HepG2 (cell line): ENCODE measurements around the gene MPIG6B. TPM values are rescaled to one million over a fixed set of nuclear protein-coding genes. Genes with fewer than 3 reads are reported as not detected.

Source experiments
- ATAC-seq: fragments of 200-7000 bp; cut with Tn5 transposase; 3 replicates; pipeline ENCODE4 v1.9.1; 2020; ENCODE audit warnings: mild to moderate bottlenecking, moderate library complexity
- BruUV-seq: library from RNA; stranded (reverse); fragments of 400-500 nt; replicated peaks from 2 replicates; lab custom pipeline; 2021; lab: Mats Ljungman, UMichigan
- CTCF ChIA-PET: fragments of 300-600 bp; formaldehyde crosslinking; extraction: SDS; loops from one replicate; lab custom pipeline; 2021; ENCODE audit warnings: low total read pairs, inconsistent platforms, low intra/inter-chr PET ratio; lab: Yijun Ruan, JAX
- POLR2A ChIA-PET: fragments of 350-600 bp; sonication (Branson Sonifier 250); formaldehyde crosslinking; loops from one replicate; lab custom pipeline; 2020; ENCODE audit warnings: antibody characterized with exemption, inconsistent platforms; lab: Yijun Ruan, JAX
- DNase-seq: peaks from one replicate; pipeline ENCODE4 v3.0.0-alpha.2; 2015; ENCODE audit warnings: low spot score
- FAIRE-seq: peaks from 3 replicates; lab custom pipeline; 2011; peaks lifted over from hg19 to GRCh38; lab: Jason Lieb, UNC
- H2AFZ ChIP-seq: one replicate; pipeline ENCODE4 v1.6.1; 2011; ENCODE audit warnings: low read length, inconsistent platforms
- H3K27ac ChIP-seq: fragments of 300-600 bp; 3 replicates; pipeline ENCODE4 v1.8.0; 2011; ENCODE audit warnings: mixed run types, mild to moderate bottlenecking, mixed read lengths, low read length, inconsistent platforms; ENCODE audit not compliant: insufficient read depth; ENCODE audit errors: extremely low read length
- H3K27me3 ChIP-seq, 2 experiments: fragments of 200-600 bp in 1 of 2; 2 replicates in 1 of 2; 3 replicates in 1 of 2; pipeline versions ENCODE4 v1.6.0 to v1.8.0; 2011; ENCODE audit warnings: low read length in 2 of 2, mild to moderate bottlenecking in 2 of 2, moderate library complexity in 2 of 2, inconsistent platforms in 1 of 2; ENCODE audit not compliant: insufficient read depth in 2 of 2, control insufficient read depth in 1 of 2
- H3K36me3 ChIP-seq, 2 experiments: fragments of 200-600 bp in 1 of 2; replicated peaks in 1 of 2; 2 replicates in 1 of 2; 3 replicates in 1 of 2; pipeline versions ENCODE4 v1.5.1 to v1.8.0; 2011; ENCODE audit warnings: low read length in 2 of 2, inconsistent platforms in 1 of 2; ENCODE audit not compliant: insufficient read depth in 2 of 2, control insufficient read depth in 1 of 2
- H3K4me1 ChIP-seq: 2 replicates; pipeline ENCODE4 v1.5.1; 2012; ENCODE audit warnings: low read length, inconsistent platforms; ENCODE audit not compliant: insufficient read depth
- H3K4me2 ChIP-seq: 2 replicates; pipeline ENCODE4 v1.6.0; 2011; ENCODE audit warnings: low read depth, low read length, inconsistent platforms
- H3K4me3 ChIP-seq, 3 experiments: fragments of 200-600 bp in 1 of 3; sonication (generic), shearing (Covaris generic) in 1 of 3; replicated peaks in 1 of 3; 2 replicates each; pipeline ENCODE4 v1.5.1; 2011 to 2016; ENCODE audit warnings: low read length in 3 of 3, inconsistent platforms in 2 of 3, low read depth in 2 of 3, mild to moderate bottlenecking in 2 of 3, control low read depth in 1 of 3, mixed read lengths in 1 of 3; ENCODE audit not compliant: insufficient read depth in 1 of 3
- H3K79me2 ChIP-seq: one replicate; pipeline ENCODE4 v1.6.1; 2011; ENCODE audit warnings: low read length, inconsistent platforms; ENCODE audit not compliant: insufficient read depth
- H3K9ac ChIP-seq: 2 replicates; pipeline ENCODE4 v1.6.0; 2011; ENCODE audit warnings: mild to moderate bottlenecking, low read depth, low read length, inconsistent platforms; ENCODE audit not compliant: insufficient read depth
- H3K9me3 ChIP-seq: 2 replicates; pipeline ENCODE4 v1.5.1; 2012; ENCODE audit warnings: mild to moderate bottlenecking, low read length
- H4K20me1 ChIP-seq: 2 replicates; pipeline ENCODE4 v1.6.0; 2011; ENCODE audit warnings: inconsistent platforms, mild to moderate bottlenecking, low read length, moderate library complexity; ENCODE audit not compliant: insufficient read depth
- GATAD2A ChIP-seq: IDR thresholded peaks from 2 replicates; pipeline ENCODE4 v1.6.1; 2016
- MNT ChIP-seq: fragments of 450-650 bp; IDR thresholded peaks from 2 replicates; pipeline ENCODE4 v1.6.1; 2016
- THYN1 ChIP-seq: sonication (generic); formaldehyde crosslinking; IDR thresholded peaks from 2 replicates; pipeline ENCODE4 v1.8.1; 2023; ENCODE audit warnings: low read depth, mild to moderate bottlenecking, moderate library complexity, missing genetic modification reagents, borderline replicate concordance
- YEATS4 ChIP-seq: sonication (generic); formaldehyde crosslinking; IDR thresholded peaks from 2 replicates; pipeline ENCODE4 v1.4.0; 2020; ENCODE audit warnings: missing genetic modification reagents, borderline replicate concordance
- ZFY ChIP-seq: sonication (generic); formaldehyde crosslinking; IDR thresholded peaks from 2 replicates; pipeline ENCODE4 v1.4.0; 2020; ENCODE audit warnings: missing genetic modification reagents
- ZNF34 ChIP-seq: sonication (generic); formaldehyde crosslinking; IDR thresholded peaks from 2 replicates; pipeline ENCODE4 v1.4.0; 2020; ENCODE audit warnings: mild to moderate bottlenecking, missing genetic modification reagents, borderline replicate concordance
- WGBS: methylation state at CpG from one replicate; pipeline ENCODE4 v1.1.6; 2017; ENCODE audit warnings: low lambda C conversion rate; 5-methylcytosine and 5-hydroxymethylcytosine counted together
- in situ Hi-C: cut with HindIII; loops from 2 replicates; pipeline ENCODE4 v1.10.0; 2017; ENCODE audit warnings: low pct_unique_long_range_greater_than_20kb; ENCODE audit not compliant: extremely low pct_ligation_motif_present
- intact Hi-C: fragments of 100-400 bp; cut with micrococcal nuclease; formaldehyde crosslinking; loops from one replicate; pipeline ENCODE4 v1.10.0; 2022; ENCODE audit not compliant: unreplicated experiment
- polyA plus RNA-seq, 8 experiments: library from polyadenylated mRNA; depleted of rRNA in 3 of 8; stranded (reverse) in 7 of 8; unstranded in 1 of 8; fragments of >200 nt; fragmentation: Illumina TruSeq in 4 of 8; extraction: Trizol in 4 of 8; gene quantifications; 2 replicates each; pipeline versions ENCODE4 v1.2.1 to v1.2.3, GENCODE V29; 2011 to 2016; ENCODE audit warnings: low read depth in 4 of 8, missing spikeins in 1 of 8, mixed read lengths in 1 of 8; ENCODE audit not compliant: insufficient read depth in 1 of 8
- total RNA-seq, 5 experiments: library from RNA; depleted of rRNA; stranded (reverse); fragments of >200 nt; fragmentation: Illumina TruSeq; extraction: Trizol; gene quantifications; 2 replicates each; pipeline ENCODE4 v1.2.3, GENCODE V29; 2016; ENCODE audit warnings: low read depth in 1 of 5

MPIG6B gene
- total and polyA plus RNA-seq, 2 of the 13 experiments (the other 11 are each of a cell fraction or from before 2014, with no cell fraction given), result not detected

- Histone ChIP-seq H3K79me2 (no peaks in the 10 kb centered on the region), H3K27ac (no peak overlapping the region), H3K9ac (no peak overlapping the region), H3K4me1 (peaks cover 12% of the 10 kb centered on the region; the same call in 1 of the 2 replicates)
- intact Hi-C loops, result no loop called here
- ChIA-PET POLR2A (interaction anchor here (1.4 to 4.9 kb wide), 2 partner anchors 11 to 75 kb away, joined by 4 to 22 read pairs; partner anchors contain the start of gene ABHD16A), CTCF (no interaction called here)
- ATAC-seq, result no peak
- WGBS, result 98% methylated on average over 12 of the region's 12 CpGs
- no peak for TF ChIP-seq ZFY (CRISPR knock-in tag)
- TF ChIP-seq YEATS4 (CRISPR knock-in tag), result no peak
- TF ChIP-seq, all 625 proteins: peak for 0
- no TSS peak for BruUV-seq
- H2AFZ ChIP-seq, result no peak overlapping the region
- FAIRE-seq (no peak), DNase-seq (no peak)
- no peaks in the 10 kb centered on the region for H4K20me1 ChIP-seq
- H3K4me2 ChIP-seq, result no peak overlapping the region
- in situ Hi-C loops, result no loop called here
- no peak overlapping the region for H3K4me3 ChIP-seq
- H3K27me3 ChIP-seq, result no peaks in the 10 kb centered on the region
- peaks cover 58 to 77% of the 10 kb centered on the region in 2 experiments for H3K36me3 ChIP-seq
- H3K9me3 ChIP-seq, result no peaks in the 10 kb centered on the region
Measured at GRCh38 chr6:31691564-31692108, 31.5 kb upstream of the MPIG6B start.

GRCh38 chr6:31692353-31692752 lies 30.8 kb upstream of the MPIG6B start:
- Histone ChIP-seq H3K9ac (no peak overlapping the region), H3K9me3 (no peaks in the 10 kb centered on the region), H3K27ac (no peak overlapping the region), H2AFZ (no peak overlapping the region), H3K36me3 (peaks cover 56 to 84% of the 10 kb centered on the region in 2 experiments), H3K4me2 (no peak overlapping the region), H3K79me2 (no peaks in the 10 kb centered on the region), H3K4me1 (peaks cover 12% of the 10 kb centered on the region; the same call in 1 of the 2 replicates), H3K4me3 (no peak overlapping the region), H4K20me1 (no peaks in the 10 kb centered on the region), H3K27me3 (no peaks in the 10 kb centered on the region)
- intact Hi-C loops, result no loop called here
- in situ Hi-C loops, result no loop called here
- no peak for FAIRE-seq
- BruUV-seq, result no TSS peak
- 91% methylated on average over 4 of the region's 4 CpGs for WGBS
- ChIA-PET POLR2A (interaction anchor here (0.6 to 4.9 kb wide), 3 partner anchors 10 to 135 kb away, joined by 3 to 22 read pairs (median 4); partner anchors contain the start of genes ABHD16A, HSPA1B and MSH5), CTCF (no interaction called here)
- no peak for ATAC-seq
- no peak for DNase-seq
- no peak for TF ChIP-seq ZNF34 (CRISPR knock-in tag)
- no peak for TF ChIP-seq GATAD2A (CRISPR knock-in tag)
- no peak for TF ChIP-seq MNT
- TF ChIP-seq THYN1, result no peak
